Measurements from ENCODE around the gene ZC3H7A. TPM values are rescaled to one million over a fixed set of nuclear protein-coding genes. Genes with fewer than 3 reads are reported as not detected.

Gene ZC3H7A
- total and polyA plus RNA-seq, 2 of the 13 experiments (the other 11 are each of a cell fraction or from before 2014, with no cell fraction given), result 29.2 to 36.8 TPM

GRCh38 chr16:11742536-11743307, 54.3 kb downstream of the ZC3H7A start, which contains the start of gene TXNDC11 (continued):
- TF ChIP-seq ARID3A (IDR thresholded peaks at IDR 0.05; ENCODE audit: low read depth, low read length) (peak; percentile 35; the same call in 1 of the 2 replicates), PHB2 (IDR thresholded peaks at IDR 0.05; ENCODE audit: partially characterized antibody) (no peak), ZFX (CRISPR knock-in tag; IDR thresholded peaks at IDR 0.05; ENCODE audit: low read depth) (peak; percentile 99), AHR (CRISPR knock-in tag; IDR thresholded peaks at IDR 0.05) (no peak; the same call in 1 of the 2 replicates), BORCS8-MEF2B (CRISPR knock-in tag; IDR thresholded peaks at IDR 0.05) (peak; percentile 87), ZSCAN29 (CRISPR knock-in tag; conservative IDR thresholded peaks at IDR 0.05) (peak; percentile 76), ZBTB44 (CRISPR knock-in tag; IDR thresholded peaks at IDR 0.05) (no peak), ZNF496 (CRISPR knock-in tag; IDR thresholded peaks at IDR 0.05; ENCODE audit: insufficient replicate concordance) (no peak), SPEN (CRISPR knock-in tag; IDR thresholded peaks at IDR 0.05; ENCODE audit: low read depth) (peak; percentile 97), MTF1 (CRISPR knock-in tag; IDR thresholded peaks at IDR 0.05) (no peak), MZF1 (CRISPR knock-in tag; IDR thresholded peaks at IDR 0.05; ENCODE audit: borderline replicate concordance) (0 out of 2 replicates have a peak, but pooled peaks have one; percentile 89), ZNF224 (CRISPR knock-in tag; IDR thresholded peaks at IDR 0.05) (0 out of 2 replicates have a peak, but pooled peaks have one; percentile 87), ELF3 (CRISPR knock-in tag; IDR thresholded peaks at IDR 0.05) (peak; percentile 55), TMF1 (CRISPR knock-in tag; IDR thresholded peaks at IDR 0.05; ENCODE audit: low read depth) (peak; percentile 98), BCL3 (CRISPR knock-in tag; IDR thresholded peaks at IDR 0.05) (peak; percentile 95), RXRB (CRISPR knock-in tag; IDR thresholded peaks at IDR 0.05; ENCODE audit: borderline replicate concordance) (peak; percentile 87), GPBP1L1 (CRISPR knock-in tag; IDR thresholded peaks at IDR 0.05) (no peak), KAT2B (IDR thresholded peaks at IDR 0.05; ENCODE audit: borderline replicate concordance, low read depth, low read length) (no peak), ZNF460 (CRISPR knock-in tag; IDR thresholded peaks at IDR 0.05; ENCODE audit: borderline replicate concordance) (no peak), ZNF382 (CRISPR knock-in tag; IDR thresholded peaks at IDR 0.05; ENCODE audit: borderline replicate concordance) (no peak), ZNF530 (CRISPR knock-in tag; IDR thresholded peaks at IDR 0.05; ENCODE audit: low read depth) (no peak; the same call in 1 of the 2 replicates), SOX5 (CRISPR knock-in tag; IDR thresholded peaks at IDR 0.05; ENCODE audit: borderline replicate concordance) (peak; percentile 72; the same call in 1 of the 2 replicates), SNRNP70 (IDR thresholded peaks at IDR 0.05; ENCODE audit: low read depth, low read length) (0 out of 2 replicates have a peak, but pooled peaks have one; percentile 45), TOE1 (CRISPR knock-in tag; IDR thresholded peaks at IDR 0.05) (no peak; the same call in 1 of the 2 replicates)

Measured in HepG2 (cell line).